GM12873 (cell line): ENCODE results near the gene RYR1.

Experiments used
- CTCF ChIP-seq: IDR thresholded peaks from 2 replicates; pipeline ENCODE4 v1.5.1; 2012; ENCODE audit warnings: low read depth, mild to moderate bottlenecking, moderate library complexity, low read length, control low read depth; ENCODE audit not compliant: insufficient read depth; ENCODE audit errors: missing control alignments

Gene RYR1

GRCh38 chr19:38571682-38572081 is 138.2 kb downstream of the RYR1 start:
- no peak for TF ChIP-seq CTCF

- TF ChIP-seq CTCF = no peak
Measured at GRCh38 chr19:38577826-38578225, 144.3 kb downstream of the RYR1 start.

DNA sequence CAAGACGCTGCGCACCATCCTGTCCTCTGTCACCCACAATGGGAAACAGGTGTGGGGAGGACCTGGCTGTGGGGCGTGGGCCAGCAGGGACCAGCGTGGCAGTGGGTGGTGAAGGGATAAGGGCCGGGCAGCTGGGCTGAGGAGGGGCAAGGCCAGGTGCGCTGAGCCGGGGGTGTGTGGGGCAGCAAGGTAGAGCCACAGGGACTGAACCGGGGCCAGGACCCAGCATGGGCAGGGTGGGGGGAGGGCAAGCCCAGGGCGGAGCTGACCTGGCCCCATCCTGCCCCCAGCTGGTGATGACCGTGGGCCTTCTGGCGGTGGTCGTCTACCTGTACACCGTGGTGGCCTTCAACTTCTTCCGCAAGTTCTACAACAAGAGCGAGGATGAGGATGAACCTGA is 146.6 kb downstream of the RYR1 start:
- no peak for TF ChIP-seq CTCF

DNA sequence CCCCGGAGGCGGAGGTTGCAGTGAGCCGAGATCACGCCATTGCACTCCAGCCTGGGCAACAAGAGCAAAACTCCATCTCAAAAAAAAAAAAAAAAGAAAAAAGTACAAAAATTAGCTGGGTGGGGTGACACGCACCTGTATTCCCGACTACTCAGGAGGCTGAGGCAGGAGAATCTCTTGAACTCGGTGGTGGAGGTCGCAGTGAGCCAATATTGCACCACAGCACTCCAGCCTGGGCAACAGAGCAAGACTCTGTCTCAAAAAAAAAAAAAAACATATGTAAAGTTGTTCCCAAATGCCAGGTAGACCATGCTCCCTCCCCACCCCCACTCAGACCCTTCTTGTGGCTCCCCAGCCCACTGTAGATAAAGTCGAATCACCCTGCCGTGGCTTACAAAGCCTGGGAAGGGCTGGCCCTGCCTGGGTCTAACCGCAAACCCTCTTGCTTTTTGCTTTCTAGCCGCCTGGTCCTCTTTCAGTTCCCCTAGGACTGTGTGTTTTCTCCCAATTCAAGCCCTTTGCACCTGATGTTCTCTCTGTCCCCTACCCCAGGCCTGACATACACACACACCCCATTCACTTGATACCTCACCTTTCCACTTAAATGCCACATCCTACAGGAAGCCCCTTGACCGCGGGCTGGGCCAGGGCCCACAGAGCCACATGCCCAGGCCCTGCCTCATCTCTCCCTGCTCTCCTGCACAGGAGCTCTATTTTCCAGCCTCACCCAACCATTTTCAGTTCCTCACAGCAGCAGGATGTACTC is 149.9 kb downstream of the RYR1 start:
- TF ChIP-seq CTCF = no peak

DNA sequence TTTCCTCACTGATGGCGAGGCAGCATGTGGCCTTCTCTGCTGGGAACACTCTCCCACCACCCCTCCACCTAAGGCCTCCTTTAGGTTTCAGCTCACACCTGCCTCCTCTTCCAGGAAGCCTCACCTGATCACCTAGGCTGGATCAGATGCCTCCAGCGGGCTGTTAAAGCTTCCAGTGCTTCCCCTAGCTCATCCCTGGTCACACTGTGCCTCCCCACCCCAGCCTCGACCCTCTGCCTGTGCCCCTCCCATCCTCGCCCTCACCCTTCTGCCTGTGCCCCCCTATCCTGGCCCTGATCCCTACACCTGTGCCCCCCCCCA is 150.5 kb downstream of the RYR1 start:
- TF ChIP-seq CTCF = no peak

DNA sequence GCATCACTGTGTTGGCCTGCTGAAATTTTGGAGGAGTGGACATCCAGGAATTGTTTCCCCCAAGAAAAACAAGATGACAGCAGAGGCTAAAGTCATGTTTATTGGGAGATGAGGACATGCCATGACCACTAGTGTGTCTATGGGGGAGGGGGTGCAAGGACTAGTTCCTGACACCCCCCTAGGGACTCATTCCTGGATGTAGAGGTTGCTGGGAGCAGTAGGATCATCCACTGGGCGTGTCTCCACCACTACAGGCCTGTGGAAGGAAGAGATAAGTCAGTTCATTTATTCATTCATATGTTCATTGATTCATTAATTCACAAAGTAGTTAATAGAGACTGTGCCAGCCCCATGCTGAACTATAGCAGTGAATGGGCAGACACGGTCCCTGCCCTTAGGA is 154.1 kb downstream of the RYR1 start:
- TF ChIP-seq CTCF = no peak

- TF ChIP-seq CTCF = no peak
Measured at GRCh38 chr19:38588041-38588440, 154.6 kb downstream of the RYR1 start.
